Stomach smooth muscle (tissue), 2 donors: ENCODE measurements around the gene TANGO2.

ENCODE experiments used
- H3K27ac ChIP-seq: one replicate; pipeline ENCODE4 v1.7.0; 2013; ENCODE audit warnings: mild to moderate bottlenecking, low read length, inconsistent platforms
- H3K27me3 ChIP-seq, 2 donors: one replicate each; pipeline ENCODE4 v1.7.0; 2013; ENCODE audit warnings: low read length in 2 of 2; ENCODE audit not compliant: insufficient read depth in 2 of 2, control insufficient read depth in 1 of 2
- H3K36me3 ChIP-seq, 2 donors: one replicate each; pipeline ENCODE4 v1.7.0; 2013; ENCODE audit warnings: low read length in 2 of 2; ENCODE audit not compliant: control insufficient read depth in 2 of 2, insufficient read depth in 2 of 2
- H3K4me1 ChIP-seq: one replicate; pipeline ENCODE4 v1.7.0; 2013; ENCODE audit warnings: low read length; ENCODE audit not compliant: control insufficient read depth, insufficient read depth
- H3K4me3 ChIP-seq, 2 donors: one replicate each; pipeline ENCODE4 v1.7.0; 2013; ENCODE audit warnings: low read length in 2 of 2
- H3K9ac ChIP-seq, 2 donors: one replicate each; pipeline ENCODE4 v1.7.0; 2013; ENCODE audit warnings: low read length in 2 of 2, mild to moderate bottlenecking in 1 of 2
- H3K9me3 ChIP-seq, 2 donors: one replicate each; pipeline ENCODE4 v1.7.0; 2013; ENCODE audit warnings: low read length in 2 of 2; ENCODE audit not compliant: control insufficient read depth in 2 of 2
- donor health status: healthy.
- donor health status: Pancreatic carcinoma.

TANGO2 gene

GRCh38 chr22:20116376-20116950 is 95.6 kb downstream of the TANGO2 start:
- peak overlapping the region; percentile 80 for H3K27ac ChIP-seq
- peaks cover 35% of the 10 kb centered on the region for H3K4me1 ChIP-seq
- peaks cover 29 to 32% of the 10 kb centered on the region in 2 donors for H3K36me3 ChIP-seq
- H3K27me3 ChIP-seq, result no peaks in the 10 kb centered on the region
- peak overlapping the region; percentile 71 to 90 for H3K4me3 ChIP-seq
- peak overlapping the region; percentile 78 to 93 for H3K9ac ChIP-seq
- no peaks in the 10 kb centered on the region for H3K9me3 ChIP-seq
